K562 (cell line): ENCODE results near the gene FAM118B. TPM values are rescaled to one million over a fixed set of nuclear protein-coding genes. Genes with fewer than 3 reads are reported as not detected.
A peak's percentile ranks its signal among the peaks of the same experiment; 100 is the strongest.

Experiments used
- ATAC-seq: fragments of 200-7000 bp; cut with Tn5 transposase; 3 replicates; pipeline ENCODE4 v1.9.1; 2020; ENCODE audit warnings: moderate library complexity
- Bru-seq: library from RNA; stranded (reverse); fragments of 400-500 nt; gene quantifications from one replicate; lab custom pipeline; 2021; lab: Mats Ljungman, UMichigan
- BruChase-seq, 2 experiments: library from RNA; stranded (reverse); fragments of 400-500 nt; gene quantifications; one replicate each; lab custom pipeline; 2021; lab: Mats Ljungman, UMichigan
- BruUV-seq: library from RNA; stranded (reverse); fragments of 400-500 nt; replicated peaks from 2 replicates; lab custom pipeline; 2021; lab: Mats Ljungman, UMichigan
- CTCF ChIA-PET: fragments of 300-600 bp; formaldehyde crosslinking; extraction: SDS; loops from one replicate; lab custom pipeline; 2021; ENCODE audit warnings: low intra/inter-chr PET ratio; lab: Yijun Ruan, JAX
- POLR2A ChIA-PET: fragments of 300-600, 350-650 bp; sonication (Branson Sonifier 250); formaldehyde crosslinking; extraction: SDS; loops from one replicate; lab custom pipeline; 2021; ENCODE audit warnings: antibody characterized with exemption, inconsistent platforms; lab: Yijun Ruan, JAX
- DNase-seq, 4 experiments: peaks; one replicate each; pipeline versions ENCODE4 v3.0.0 to v3.0.0-alpha.2; 2011 to 2018; ENCODE audit warnings: low spot score in 3 of 4, mixed read lengths in 3 of 4; ENCODE audit errors: extremely low read depth in 1 of 4
- FAIRE-seq: peaks from 2 replicates; lab custom pipeline; 2011; peaks lifted over from hg19 to GRCh38; lab: Jason Lieb, UNC
- H2AFZ ChIP-seq: 2 replicates; pipeline ENCODE4 v1.6.0; 2011; ENCODE audit warnings: low read depth, low read length, control low read depth, inconsistent platforms
- H3K27ac ChIP-seq: fragments of 200-600 bp; 3 replicates; pipeline ENCODE4 v1.8.0; 2011; ENCODE audit warnings: low read depth, mild to moderate bottlenecking, control low read depth, inconsistent platforms, low read length, moderate library complexity, mixed read lengths; ENCODE audit errors: extremely low read depth
- H3K27me3 ChIP-seq, 2 experiments: fragments of 300-600 bp in 1 of 2; 2 replicates in 1 of 2; 3 replicates in 1 of 2; pipeline versions ENCODE4 v1.6.0 to v1.8.0; 2011; ENCODE audit warnings: inconsistent platforms in 2 of 2, low read length in 2 of 2, mild to moderate bottlenecking in 1 of 2, mixed read lengths in 1 of 2, moderate library complexity in 1 of 2; ENCODE audit not compliant: control insufficient read depth in 2 of 2, insufficient read depth in 2 of 2
- H3K36me3 ChIP-seq: fragments of 300-600 bp; 3 replicates; pipeline ENCODE4 v1.8.0; 2011; ENCODE audit warnings: mild to moderate bottlenecking, low read length, inconsistent platforms; ENCODE audit not compliant: control insufficient read depth, insufficient read depth
- H3K4me1 ChIP-seq, 2 experiments: fragments of 200-600 bp in 1 of 2; replicated peaks in 1 of 2; 2 replicates in 1 of 2; 3 replicates in 1 of 2; pipeline versions ENCODE4 v1.5.1 to v1.8.0; 2011; ENCODE audit warnings: inconsistent platforms in 2 of 2, low read length in 2 of 2, mild to moderate bottlenecking in 1 of 2, mixed read lengths in 1 of 2, moderate library complexity in 1 of 2; ENCODE audit not compliant: control insufficient read depth in 2 of 2, insufficient read depth in 2 of 2
- H3K4me2 ChIP-seq: 2 replicates; pipeline ENCODE4 v1.6.1; 2011; ENCODE audit warnings: low read length, control low read depth, inconsistent platforms, mixed read lengths; ENCODE audit not compliant: insufficient read depth
- H3K4me3 ChIP-seq: fragments of 200-600 bp; sonication (generic), shearing (Covaris generic); 2 replicates; pipeline ENCODE4 v1.5.1; 2016; ENCODE audit warnings: control low read depth, inconsistent platforms
- H3K79me2 ChIP-seq: fragments of 200-600 bp; 3 replicates; pipeline ENCODE4 v1.8.0; 2011; ENCODE audit warnings: low read length, inconsistent platforms; ENCODE audit not compliant: control insufficient read depth, insufficient read depth
- H3K9ac ChIP-seq, 2 experiments: 2 replicates each; pipeline versions ENCODE4 v1.6.0 to v1.6.1; 2011; ENCODE audit warnings: low read depth in 2 of 2, low read length in 2 of 2, control low read depth in 1 of 2, inconsistent platforms in 1 of 2, mild to moderate bottlenecking in 1 of 2, mixed read lengths in 1 of 2; ENCODE audit not compliant: insufficient read depth in 1 of 2
- H3K9me1 ChIP-seq: one replicate; pipeline ENCODE4 v1.6.0; 2011; ENCODE audit warnings: inconsistent platforms, mild to moderate bottlenecking, low read length, moderate library complexity; ENCODE audit not compliant: control insufficient read depth, insufficient read depth
- H3K9me3 ChIP-seq: replicated peaks from 2 replicates; pipeline ENCODE4 v1.5.1; 2011; ENCODE audit warnings: low read depth, low read length, inconsistent platforms; ENCODE audit not compliant: control insufficient read depth, insufficient read depth
- H4K20me1 ChIP-seq: replicated peaks from 2 replicates; pipeline ENCODE4 v1.6.1; 2011; ENCODE audit warnings: low read length, inconsistent platforms, mixed read lengths; ENCODE audit not compliant: control insufficient read depth, insufficient read depth
- CBFA2T3 ChIP-seq: fragments of 450-650 bp; IDR thresholded peaks from 2 replicates; pipeline ENCODE4 v1.6.1; 2017
- NR2C2 ChIP-seq, 2 experiments: fragments of 200-800 bp in 1 of 2; sonication (Bioruptor generic) in 1 of 2; sonication (generic) in 1 of 2; formaldehyde crosslinking in 1 of 2; IDR thresholded peaks; 2 replicates each; pipeline versions ENCODE4 v1.6.1 to v1.8.0; 2016 to 2022; ENCODE audit warnings: mild to moderate bottlenecking in 1 of 2, missing compliant biosample characterization in 1 of 2, missing genetic modification characterization in 1 of 2, missing genetic modification reagents in 1 of 2
- SAP30 ChIP-seq: fragments of 200-600 bp; sonication (generic); IDR thresholded peaks from 2 replicates; pipeline ENCODE4 v1.6.1; 2012; ENCODE audit warnings: borderline replicate concordance, low read depth, mild to moderate bottlenecking, moderate library complexity, low read length, control low read depth, inconsistent platforms; ENCODE audit not compliant: insufficient read depth, poor library complexity, severe bottlenecking
- TGIF2 ChIP-seq: sonication (generic); formaldehyde crosslinking; IDR thresholded peaks from 2 replicates; pipeline ENCODE4 v1.8.1; 2022; ENCODE audit warnings: mild to moderate bottlenecking, missing genetic modification reagents, moderate library complexity
- ZNF143 ChIP-seq: sonication (generic); formaldehyde crosslinking; IDR thresholded peaks from 2 replicates; pipeline ENCODE4 v1.9.0; 2022; ENCODE audit warnings: mild to moderate bottlenecking, missing genetic modification reagents
- ZNF395 ChIP-seq: fragments of 200-800 bp; sonication (Bioruptor generic); IDR thresholded peaks from 2 replicates; pipeline ENCODE4 v1.6.1; 2017; ENCODE audit warnings: missing genetic modification characterization, missing compliant biosample characterization
- WGBS: fragments of 100-300 bp; shearing (Covaris generic); methylation state at CpG from one replicate; pipeline ENCODE4 v1.1.6; 2016; ENCODE audit warnings: low coverage, mixed read lengths; ENCODE audit not compliant: insufficient coverage; ENCODE audit errors: missing lambda C conversion rate; 5-methylcytosine and 5-hydroxymethylcytosine counted together
- in situ Hi-C: fragments of 300-500 bp; cut with MboI; formaldehyde crosslinking; loops from 4 replicates; pipeline ENCODE4 v1.15.0; 2018; ENCODE audit warnings: inconsistent platforms, mixed read lengths
- intact Hi-C: fragments of 100-400 bp; cut with micrococcal nuclease; formaldehyde crosslinking; loops from 2 replicates; pipeline ENCODE4 v1.14.2; 2022
- long read RNA-seq, 3 experiments: library from polyadenylated mRNA in 2 of 3; library from RNA in 1 of 3; unstranded in 2 of 3; stranded (forward) in 1 of 3; transcript quantifications; one replicate each; pipeline ENCODE4 v2.0.0, GENCODE V29; 2019 to 2022
- polyA minus RNA-seq, 3 experiments: library from RNA; depleted of rRNA, polyadenylated mRNA; stranded (reverse); fragments of >200 nt; gene quantifications; 2 replicates each; pipeline ENCODE4 v1.2.3, GENCODE V29; 2011
- polyA plus RNA-seq, 8 experiments: library from polyadenylated mRNA; depleted of rRNA in 4 of 8; stranded (reverse) in 5 of 8; unstranded in 3 of 8; fragments of >200 nt; fragmentation: Nextera tagmentation in 2 of 8; fragmentation: Illumina TruSeq in 1 of 8; extraction: Ambion mirVana in 2 of 8; extraction: Trizol in 1 of 8; gene quantifications; 2 replicates each; pipeline versions ENCODE4 v1.2.1 to v1.2.3, GENCODE V29; 2011 to 2014; ENCODE audit warnings: inconsistent platforms in 1 of 8, missing spikeins in 1 of 8
- total RNA-seq, 7 experiments: library from RNA; depleted of rRNA in 6 of 7; stranded (reverse); fragments of >200 nt in 6 of 7; fragmentation: Illumina TruSeq in 2 of 7; extraction: Trizol in 2 of 7; gene quantifications; 2 replicates each; pipeline versions ENCODE4 v1.2.1 to v1.2.3, GENCODE V29; 2011 to 2021; ENCODE audit warnings: low replicate concordance in 1 of 7
- TF ChIP-seq, protein P1 (sequence below): sonication (generic); formaldehyde crosslinking; IDR thresholded peaks from 2 replicates; pipeline ENCODE4 v1.8.0; 2022; ENCODE audit warnings: mild to moderate bottlenecking, missing genetic modification reagents

FAM118B gene
- total RNA-seq (2011; cell fraction: chromatin; rRNA removed; ENCODE audit: low replicate concordance), result 19.2 and 31.7 TPM in 2 replicates
- total RNA-seq (2011; cell fraction: nucleolus; rRNA removed), result 10.5 and 13.8 TPM in 2 replicates
- total RNA-seq (2011; cell fraction: nucleoplasm; rRNA removed), result 20.2 and 35.6 TPM in 2 replicates
- total RNA-seq (2014; rRNA removed), result 12.0 and 15.0 TPM in 2 replicates
- 22.1 and 25.1 TPM in 2 replicates for total RNA-seq (2014; rRNA removed; fragmentation: Illumina TruSeq; extraction: Trizol)
- total RNA-seq (2015; rRNA removed; fragmentation: Illumina TruSeq; extraction: Trizol), result 23.4 and 27.3 TPM in 2 replicates
- 17.8 and 19.0 TPM in 2 replicates for total RNA-seq (2021)
- 12.4 and 23.9 TPM in 2 replicates for polyA plus RNA-seq (2011; rRNA removed)
- polyA plus RNA-seq (2011; cell fraction: cytosol; rRNA removed), result 7.1 and 7.7 TPM in 2 replicates
- polyA plus RNA-seq (2011; cell fraction: nucleus; rRNA removed), result 6.8 and 7.1 TPM in 2 replicates
- polyA plus RNA-seq (2012), result 11.3 and 18.0 TPM in 2 replicates
- polyA plus RNA-seq (2014; fragmentation: Illumina TruSeq; extraction: Trizol), result 17.6 and 20.0 TPM in 2 replicates
- 10 to 100 TPM; 31.8 to 49.0 TPM for polyA plus RNA-seq (2014; fragmentation: Nextera tagmentation; extraction: Ambion mirVana)
- polyA plus RNA-seq (2014; rRNA removed), result 13.8 and 17.2 TPM in 2 replicates
- polyA minus RNA-seq (2011; rRNA and poly(A)+ RNA removed), result 12.1 and 15.2 TPM in 2 replicates
- 4.2 and 5.3 TPM in 2 replicates for polyA minus RNA-seq (2011; cell fraction: cytosol; rRNA and poly(A)+ RNA removed)
- 7.8 and 9.3 TPM in 2 replicates for polyA minus RNA-seq (2011; cell fraction: nucleus; rRNA and poly(A)+ RNA removed)
- Bru-seq, nascent RNA, result percentile 65 among the genes with signal in this experiment
- BruChase-seq, experiment 1, labeled RNA remaining after a 2-hour chase, result percentile 66 among the genes with signal in this experiment
- BruChase-seq, experiment 2, labeled RNA remaining after a 6-hour chase, result percentile 60 among the genes with signal in this experiment
- long read RNA-seq, experiment 1, transcript FAM118B-209 (9 exons, 2,402 nt), result major isoform, 27 of 66 reads
- long read RNA-seq, experiment 1, partial matches to known transcripts, result 4 of 66 reads
- long read RNA-seq, experiment 1, other reads (novel, unspliced or antisense), result 34 of 66 reads
- long read RNA-seq, experiment 2, transcript FAM118B-209 (9 exons, 2,402 nt), result major isoform, 8 of 19 reads
- long read RNA-seq, experiment 2, partial matches to known transcripts, result 1 of 19 reads
- long read RNA-seq, experiment 2, other reads (novel, unspliced or antisense), result 9 of 19 reads
- long read RNA-seq, experiment 3, transcript FAM118B-209 (9 exons, 2,402 nt), result major isoform, 18 of 38 reads
- long read RNA-seq, experiment 3, partial matches to known transcripts, result 3 of 38 reads
- long read RNA-seq, experiment 3, other reads (novel, unspliced or antisense), result 16 of 38 reads

GRCh38 chr11:126211236-126212088 is at the start of gene FAM118B, which contains the start of gene RPUSD4:
TSS of gene FAM118B (plus strand) at chr11:126211782. CDS start at chr11:126235002, 23,220 bp downstream.
TSS of gene RPUSD4 (minus strand) at chr11:126211650. CDS start at chr11:126211638, 12 bp downstream.
- Histone ChIP-seq H3K4me3 (peak within 1 kb of the TSS; percentile 73), H3K4me1 (peaks cover 0 to 10% of the 10 kb centered on the region in 2 experiments; a peak in 1 of 5 replicates), H3K36me3 (peaks cover 39% of the 10 kb centered on the region), H4K20me1 (no peaks in the 10 kb centered on the region), H3K27me3 (no peaks in the 10 kb centered on the region), H3K9me1 (no peaks in the 10 kb centered on the region), H2AFZ (peak within 1 kb of the TSS; percentile 90), H3K4me2 (peak within 1 kb of the TSS; percentile 87), H3K9ac (peak within 1 kb of the TSS; percentile 80 to 98), H3K9me3 (no peaks in the 10 kb centered on the region), H3K27ac (peak within 1 kb of the TSS; percentile 69), H3K79me2 (peaks cover 55% of the 10 kb centered on the region)
- DNase-seq (peak; percentile 97 to 99 (median 99)), ATAC-seq (peak; percentile 97), FAIRE-seq (peak; percentile 92)
- WGBS, result under 1% methylated on average over 61 of the region's 62 CpGs
- POLR2A ChIA-PET, result interaction anchor here (0.6 to 3.2 kb wide), 9 partner anchors 9 to 1330 kb away, joined by 3 to 11 read pairs (median 4); partner anchors contain the start of gene PUS3
- in situ Hi-C loops, result no loop called here
- BruUV-seq, result no TSS peak
- CTCF ChIA-PET, result no interaction called here
- intact Hi-C loops, result loop anchor here (2.0 kb wide), 1 partner anchor 57 kb away; the partner anchor contains the start of genes FOXRED1 and SRPRA
- no peak for TF ChIP-seq CBFA2T3
- TF ChIP-seq ZNF143 (CRISPR knock-in tag), result 0 out of 2 replicates have a peak, but pooled peaks have one; percentile 15
- peak; percentile 97 for TF ChIP-seq SAP30
- peak; percentile 67; the same call in 1 of the 2 replicates for TF ChIP-seq ZNF395 (CRISPR knock-in tag)
- TF ChIP-seq, protein P1, sequence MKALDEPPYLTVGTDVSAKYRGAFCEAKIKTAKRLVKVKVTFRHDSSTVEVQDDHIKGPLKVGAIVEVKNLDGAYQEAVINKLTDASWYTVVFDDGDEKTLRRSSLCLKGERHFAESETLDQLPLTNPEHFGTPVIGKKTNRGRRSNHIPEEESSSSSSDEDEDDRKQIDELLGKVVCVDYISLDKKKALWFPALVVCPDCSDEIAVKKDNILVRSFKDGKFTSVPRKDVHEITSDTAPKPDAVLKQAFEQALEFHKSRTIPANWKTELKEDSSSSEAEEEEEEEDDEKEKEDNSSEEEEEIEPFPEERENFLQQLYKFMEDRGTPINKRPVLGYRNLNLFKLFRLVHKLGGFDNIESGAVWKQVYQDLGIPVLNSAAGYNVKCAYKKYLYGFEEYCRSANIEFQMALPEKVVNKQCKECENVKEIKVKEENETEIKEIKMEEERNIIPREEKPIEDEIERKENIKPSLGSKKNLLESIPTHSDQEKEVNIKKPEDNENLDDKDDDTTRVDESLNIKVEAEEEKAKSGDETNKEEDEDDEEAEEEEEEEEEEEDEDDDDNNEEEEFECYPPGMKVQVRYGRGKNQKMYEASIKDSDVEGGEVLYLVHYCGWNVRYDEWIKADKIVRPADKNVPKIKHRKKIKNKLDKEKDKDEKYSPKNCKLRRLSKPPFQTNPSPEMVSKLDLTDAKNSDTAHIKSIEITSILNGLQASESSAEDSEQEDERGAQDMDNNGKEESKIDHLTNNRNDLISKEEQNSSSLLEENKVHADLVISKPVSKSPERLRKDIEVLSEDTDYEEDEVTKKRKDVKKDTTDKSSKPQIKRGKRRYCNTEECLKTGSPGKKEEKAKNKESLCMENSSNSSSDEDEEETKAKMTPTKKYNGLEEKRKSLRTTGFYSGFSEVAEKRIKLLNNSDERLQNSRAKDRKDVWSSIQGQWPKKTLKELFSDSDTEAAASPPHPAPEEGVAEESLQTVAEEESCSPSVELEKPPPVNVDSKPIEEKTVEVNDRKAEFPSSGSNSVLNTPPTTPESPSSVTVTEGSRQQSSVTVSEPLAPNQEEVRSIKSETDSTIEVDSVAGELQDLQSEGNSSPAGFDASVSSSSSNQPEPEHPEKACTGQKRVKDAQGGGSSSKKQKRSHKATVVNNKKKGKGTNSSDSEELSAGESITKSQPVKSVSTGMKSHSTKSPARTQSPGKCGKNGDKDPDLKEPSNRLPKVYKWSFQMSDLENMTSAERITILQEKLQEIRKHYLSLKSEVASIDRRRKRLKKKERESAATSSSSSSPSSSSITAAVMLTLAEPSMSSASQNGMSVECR (CRISPR knock-in tag), result peak; percentile 88
- TF ChIP-seq TGIF2 (CRISPR knock-in tag), result peak; percentile 17; the same call in 1 of the 2 replicates
- TF ChIP-seq NR2C2 (CRISPR knock-in tag; IDR thresholded peaks at IDR 0.05), result 0 out of 2 replicates have a peak, but pooled peaks have one; percentile 53
- TF ChIP-seq NR2C2 (tag; IDR thresholded peaks at IDR 0.05), result no peak
